Uterus (tissue), 4 donors: ENCODE data around the gene LRBA. TPM values are rescaled to one million over a fixed set of nuclear protein-coding genes. Genes with fewer than 3 reads are reported as not detected.

Experiments used
- DNase-seq, 2 donors: peaks; one replicate each; pipeline ENCODE4 v3.0.0-alpha.2; 2019 to 2020
- H3K27ac ChIP-seq, 2 donors: fragments of 200-600 bp; sonication (generic); 1 replicate in 1 of 2; 2 replicates in 1 of 2; pipeline ENCODE4 v1.5.1; 2016 to 2018
- H3K27me3 ChIP-seq, 2 donors: fragments of 200-600 bp; sonication (generic); one replicate each; pipeline ENCODE4 v1.5.1; 2018 to 2019; ENCODE audit warnings: control low read depth in 1 of 2
- H3K36me3 ChIP-seq, 2 donors: fragments of 200-600 bp; sonication (generic); one replicate each; pipeline ENCODE4 v1.5.1; 2019; ENCODE audit warnings: control low read depth in 1 of 2
- H3K4me1 ChIP-seq, 2 donors: fragments of 200-600 bp; sonication (generic); one replicate each; pipeline ENCODE4 v1.5.1; 2018 to 2019; ENCODE audit warnings: control low read depth in 1 of 2
- H3K4me3 ChIP-seq, 2 donors: fragments of 200-600 bp; sonication (generic); 1 replicate in 1 of 2; 2 replicates in 1 of 2; pipeline ENCODE4 v1.5.1; 2018 to 2019; ENCODE audit warnings: mild to moderate bottlenecking in 1 of 2
- H3K9me3 ChIP-seq, 2 donors: fragments of 200-600 bp; sonication (generic); one replicate each; pipeline ENCODE4 v1.5.1; 2019; ENCODE audit warnings: control low read depth in 1 of 2
- CTCF ChIP-seq, 4 experiments: fragments of 200-600 bp in 2 of 4; fragments of 450-650 bp in 2 of 4; sonication (generic) in 2 of 4; IDR thresholded peaks; one replicate each; pipeline ENCODE4 v1.5.1; 2016 to 2019; ENCODE audit warnings: antibody characterized with exemption in 4 of 4, mild to moderate bottlenecking in 2 of 4, moderate library complexity in 1 of 4
- POLR2A ChIP-seq, 2 donors: fragments of 450-650 bp; IDR thresholded peaks; one replicate each; pipeline ENCODE4 v1.6.1; 2016; ENCODE audit warnings: antibody characterized with exemption in 2 of 2, mild to moderate bottlenecking in 1 of 2, moderate library complexity in 1 of 2
- intact Hi-C: fragments of 100-400 bp; cut with DNase I; formaldehyde crosslinking; loops from one replicate; pipeline ENCODE4 v1.15.1; 2023; ENCODE audit warnings: low total_unique reads
- total RNA-seq, 4 donors: library from RNA; depleted of rRNA in 3 of 4; stranded (reverse); fragments of >200 nt in 3 of 4; gene quantifications; one replicate each; pipeline versions ENCODE4 v1.1.0 to v1.2.4, GENCODE V29; 2014 to 2023
- donor health status: DM: yes; HTN: yes; CAD: no.

The LRBA gene
- total RNA-seq, 4 donors from 2014 or later, result 32.0 to 126 (median 41.7) TPM

DNA sequence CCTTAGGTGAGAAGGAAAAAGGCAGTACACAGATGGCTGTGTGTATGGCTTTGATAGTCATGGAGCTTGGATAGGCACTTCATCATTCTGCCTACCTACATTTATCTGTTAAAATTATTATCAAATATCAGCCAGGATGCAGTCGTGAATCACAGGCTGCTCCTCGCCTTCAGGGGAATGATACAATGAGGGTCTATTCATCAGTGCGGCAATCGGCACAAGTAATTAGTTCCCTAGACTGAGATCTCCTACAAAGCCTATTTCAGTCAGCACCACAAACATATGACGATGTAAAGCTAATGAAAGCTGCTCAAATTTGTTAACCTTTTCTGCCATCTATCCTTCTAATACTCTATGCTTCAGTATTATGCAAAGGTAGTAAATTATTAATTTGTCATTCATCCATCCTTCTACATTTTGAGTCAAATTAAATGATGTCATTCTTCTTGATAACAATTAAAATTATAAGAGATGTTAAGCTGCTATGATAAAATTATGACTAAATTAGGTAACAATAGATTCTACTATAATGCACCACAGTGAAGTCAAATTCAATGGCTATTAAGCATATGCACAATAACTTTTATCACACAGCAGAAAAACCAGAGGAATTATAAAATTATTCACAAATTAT, 414.2 kb downstream of the LRBA start:
- Histone ChIP-seq H3K27ac (no peak overlapping the region), H3K27me3 (no peaks in the 10 kb centered on the region), H3K4me1 (no peaks in the 10 kb centered on the region), H3K36me3 (no peaks in the 10 kb centered on the region), H3K4me3 (no peak overlapping the region), H3K9me3 (no peaks in the 10 kb centered on the region)
- TF ChIP-seq CTCF (IDR thresholded peaks at IDR 0.05) (no peak), POLR2A (IDR thresholded peaks at IDR 0.05) (no peak)
- no peak for DNase-seq
- intact Hi-C loops, result no loop called here

DNA sequence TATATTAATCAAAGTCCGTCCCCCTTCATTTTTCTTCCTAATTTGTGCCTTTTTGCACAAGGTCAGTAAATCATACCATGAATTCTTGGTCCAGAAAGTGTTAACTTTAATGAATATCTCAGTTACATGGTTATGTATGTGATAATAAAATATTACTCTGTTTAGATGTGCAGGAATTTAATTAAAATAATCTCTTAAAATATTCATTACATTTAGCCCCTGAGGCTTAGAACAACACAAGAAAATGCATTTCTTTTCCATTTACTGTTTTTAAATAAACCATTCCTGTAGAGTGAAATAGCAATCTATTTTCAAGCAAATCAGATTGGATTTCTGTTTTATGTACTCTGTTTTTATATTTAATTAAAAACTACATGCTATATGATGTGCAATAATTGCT, 415.5 kb downstream of the LRBA start:
- intact Hi-C loops, result no loop called here
- no peaks in the 10 kb centered on the region for H3K9me3 ChIP-seq
- no peak for DNase-seq
- no peak overlapping the region for H3K4me3 ChIP-seq
- H3K27me3 ChIP-seq, result no peaks in the 10 kb centered on the region
- H3K36me3 ChIP-seq, result no peaks in the 10 kb centered on the region
- TF ChIP-seq POLR2A (IDR thresholded peaks at IDR 0.05) (no peak), CTCF (IDR thresholded peaks at IDR 0.05) (no peak)
- no peak overlapping the region for H3K27ac ChIP-seq
- no peaks in the 10 kb centered on the region for H3K4me1 ChIP-seq

DNA sequence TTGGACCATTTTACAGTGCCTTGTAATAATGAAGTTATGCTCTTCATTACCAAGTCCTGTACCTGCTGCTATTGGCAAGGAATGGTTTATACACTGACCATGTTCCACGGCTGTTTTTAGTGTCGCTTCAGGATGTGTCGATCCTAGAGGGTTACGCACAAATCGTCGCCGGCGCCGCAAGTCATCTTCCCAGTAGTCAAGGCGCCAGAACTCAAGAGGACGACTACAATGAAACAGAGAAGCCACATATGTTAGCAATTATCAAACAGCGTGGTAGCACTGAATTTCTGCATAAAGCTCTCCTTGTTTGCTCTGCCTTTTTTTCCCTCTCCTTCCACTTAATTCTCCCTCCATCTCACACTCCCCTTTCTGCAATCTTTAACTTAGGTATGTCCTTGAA, 416.2 kb downstream of the LRBA start:
- Histone ChIP-seq H3K27ac (no peak overlapping the region), H3K4me1 (no peaks in the 10 kb centered on the region), H3K4me3 (no peak overlapping the region), H3K27me3 (no peaks in the 10 kb centered on the region), H3K9me3 (no peaks in the 10 kb centered on the region), H3K36me3 (no peaks in the 10 kb centered on the region)
- DNase-seq, result no peak
- intact Hi-C loops, result no loop called here
- TF ChIP-seq CTCF (IDR thresholded peaks at IDR 0.05), result no peak

DNA sequence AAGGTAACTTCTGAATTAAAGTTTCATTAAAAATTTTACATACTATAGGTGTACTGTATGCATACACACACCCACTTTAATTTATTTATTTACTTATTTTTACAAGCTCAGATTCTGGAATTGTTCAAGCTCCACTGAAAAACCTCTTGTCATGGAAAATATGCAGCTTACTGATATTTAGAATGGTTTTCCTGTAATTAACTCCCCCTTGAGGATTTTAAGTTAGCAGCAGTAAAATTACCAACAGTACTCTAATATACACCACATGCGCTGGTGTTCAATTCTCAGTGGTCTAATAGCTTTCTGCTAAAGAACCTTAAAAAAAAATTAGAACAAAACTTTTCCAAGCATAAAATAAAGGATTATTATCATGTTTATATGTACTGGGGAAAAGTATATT, 421.1 kb downstream of the LRBA start:
- no peaks in the 10 kb centered on the region for H3K9me3 ChIP-seq
- H3K4me1 ChIP-seq, result no peaks in the 10 kb centered on the region
- no peaks in the 10 kb centered on the region for H3K27me3 ChIP-seq
- no peak for DNase-seq
- intact Hi-C loops, result no loop called here
- no peak overlapping the region for H3K4me3 ChIP-seq
- no peak for TF ChIP-seq POLR2A (IDR thresholded peaks at IDR 0.05)
- no peak for TF ChIP-seq CTCF (IDR thresholded peaks at IDR 0.05)
- no peaks in the 10 kb centered on the region for H3K36me3 ChIP-seq
- H3K27ac ChIP-seq, result no peak overlapping the region

GRCh38 chr4:150591904-150592303, 423.2 kb downstream of the LRBA start:
- Histone ChIP-seq H3K27me3 (no peaks in the 10 kb centered on the region), H3K4me1 (no peaks in the 10 kb centered on the region), H3K4me3 (no peak overlapping the region), H3K36me3 (no peaks in the 10 kb centered on the region), H3K9me3 (no peaks in the 10 kb centered on the region), H3K27ac (no peak overlapping the region)
- DNase-seq, result no peak
- TF ChIP-seq POLR2A (IDR thresholded peaks at IDR 0.05), result no peak
- no peak for TF ChIP-seq CTCF (IDR thresholded peaks at IDR 0.05)
- intact Hi-C loops, result no loop called here
